HG02973 (cell line): ENCODE data around the gene PCSK2.

Experiments used
- ATAC-seq: cut with Tn5 transposase; IDR thresholded peaks from one replicate; pipeline ENCODE4 v1.9.1; 2021; ENCODE audit warnings: moderate library complexity; ENCODE audit not compliant: unreplicated experiment

The PCSK2 gene

DNA sequence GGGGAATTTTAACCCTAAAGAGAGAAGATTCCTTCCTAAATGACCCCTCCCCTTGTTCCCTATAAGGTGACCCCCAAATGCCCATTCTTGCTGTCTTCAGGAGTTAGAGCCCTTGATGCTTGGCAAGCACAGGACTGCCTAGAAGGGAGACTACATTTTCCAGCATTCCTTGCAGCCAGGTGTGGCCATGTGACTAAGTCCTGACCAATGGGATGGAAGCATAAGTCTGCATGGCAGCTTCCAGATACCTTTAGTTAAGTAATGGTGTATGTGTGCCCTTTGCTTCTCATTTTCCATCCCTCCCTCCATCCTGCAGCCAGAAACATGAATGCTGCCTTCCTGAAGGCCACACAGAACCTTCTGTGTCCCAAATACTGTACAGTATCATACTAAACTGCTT, 298.8 kb downstream of the PCSK2 start:
- peak; percentile 54 for ATAC-seq

DNA sequence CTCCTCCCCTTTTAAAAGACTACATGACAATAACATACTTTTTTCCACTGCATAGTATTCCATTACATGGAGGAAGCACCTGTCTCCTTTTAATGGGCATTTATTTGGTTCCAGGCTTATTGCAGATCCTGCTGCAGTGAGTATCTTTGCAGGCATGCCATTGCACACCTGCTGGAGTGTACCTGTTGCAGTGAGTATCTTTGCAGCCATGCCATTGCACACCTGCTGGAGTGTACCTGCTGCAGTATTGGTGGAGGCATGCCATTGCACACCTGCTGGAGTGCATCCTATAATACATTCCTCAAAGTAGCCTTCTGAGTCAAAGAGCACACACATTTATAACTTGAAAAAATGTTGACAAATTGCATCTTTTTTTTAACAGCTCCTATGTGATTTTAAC, 302.7 kb downstream of the PCSK2 start:
- ATAC-seq = no peak

DNA sequence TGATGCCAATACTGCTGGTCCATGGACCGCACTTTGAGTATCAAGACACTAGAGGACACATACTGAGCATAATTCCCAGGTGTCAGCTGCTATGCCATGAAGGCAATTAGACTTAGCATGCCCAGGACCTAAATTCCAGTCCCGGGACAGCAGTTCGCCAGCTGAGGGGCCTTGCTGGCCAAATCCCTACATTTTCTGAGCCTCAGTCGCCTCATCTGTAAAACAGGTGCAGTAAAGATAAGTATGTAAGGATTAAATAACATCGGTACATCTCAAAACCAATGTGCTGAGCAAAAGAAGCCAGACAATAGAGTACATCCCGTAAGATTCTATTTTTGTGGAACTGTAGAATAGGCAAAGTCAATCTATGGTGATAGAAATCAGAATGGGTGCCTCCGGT, 303.3 kb downstream of the PCSK2 start:
- no peak for ATAC-seq

DNA sequence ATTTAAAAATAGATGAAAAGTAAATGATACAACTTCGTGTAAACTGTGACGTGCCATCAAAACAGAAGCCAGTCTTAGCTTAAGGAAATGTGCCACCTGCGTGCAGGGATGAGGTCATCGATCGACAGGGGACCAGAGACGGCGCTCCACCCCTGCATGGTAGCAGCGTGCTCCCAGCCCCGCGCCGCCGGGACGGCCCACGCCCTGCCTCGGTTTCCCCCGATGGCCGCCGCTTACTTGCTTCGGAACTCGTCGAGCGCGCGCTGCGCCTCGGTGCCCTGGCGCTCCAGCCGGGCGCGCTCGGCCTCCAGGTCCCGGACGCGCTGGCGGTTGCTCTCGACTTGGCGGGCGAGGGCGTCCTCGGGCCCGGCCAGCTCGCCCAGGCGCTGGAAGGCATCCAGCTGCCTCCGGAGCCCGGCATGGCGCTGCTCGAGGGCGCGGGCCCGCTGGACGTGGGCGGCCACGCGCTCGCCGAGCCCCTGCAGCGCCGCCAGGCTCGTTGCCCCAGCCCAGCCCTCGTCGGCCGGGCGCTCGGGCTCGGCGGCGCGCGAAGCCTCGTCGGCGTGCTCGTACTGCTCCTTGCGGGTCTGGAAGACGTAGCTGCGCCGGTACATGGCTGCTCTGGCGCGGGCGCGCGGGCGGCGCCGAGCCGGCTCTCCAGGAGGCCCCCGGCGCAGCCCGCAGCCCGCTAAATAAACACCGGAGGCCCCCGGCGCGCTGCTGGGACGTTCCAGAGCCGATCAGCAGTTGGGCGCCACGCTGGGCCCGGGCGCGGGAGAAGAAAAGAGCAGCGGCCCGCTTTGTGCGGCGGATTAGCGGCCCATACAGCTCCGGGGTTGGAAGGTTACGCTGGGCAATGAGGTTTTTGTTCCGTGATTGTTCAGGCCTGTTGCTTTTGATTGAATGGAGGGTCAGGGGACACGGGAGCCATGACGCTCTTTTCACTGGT, 304.1 kb downstream of the PCSK2 start, which contains the start of gene BFSP1:
Gene BFSP1, minus strand, starts transcription at position 664 of the 949 bp plus-strand sequence. Its CDS starts 50 bp downstream, at position 614.
- ATAC-seq = no peak

DNA sequence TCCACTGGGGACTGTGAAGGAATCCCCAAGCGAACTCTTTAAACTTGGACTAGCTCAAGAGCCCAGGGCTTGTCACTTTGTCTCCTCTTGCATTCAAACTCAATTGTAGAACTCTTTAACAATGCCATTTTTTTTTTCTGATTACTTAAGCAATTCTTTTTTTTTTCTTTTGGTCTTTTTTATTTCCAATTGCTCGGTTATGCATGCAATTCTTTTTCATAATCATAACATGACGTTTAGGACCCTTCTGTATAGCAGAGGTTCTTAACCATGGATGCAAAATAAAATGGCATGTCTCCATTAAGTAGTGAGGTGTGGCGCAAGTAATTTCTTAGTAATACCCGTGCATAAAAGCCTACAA, 304.8 kb downstream of the PCSK2 start:
- ATAC-seq = no peak

DNA sequence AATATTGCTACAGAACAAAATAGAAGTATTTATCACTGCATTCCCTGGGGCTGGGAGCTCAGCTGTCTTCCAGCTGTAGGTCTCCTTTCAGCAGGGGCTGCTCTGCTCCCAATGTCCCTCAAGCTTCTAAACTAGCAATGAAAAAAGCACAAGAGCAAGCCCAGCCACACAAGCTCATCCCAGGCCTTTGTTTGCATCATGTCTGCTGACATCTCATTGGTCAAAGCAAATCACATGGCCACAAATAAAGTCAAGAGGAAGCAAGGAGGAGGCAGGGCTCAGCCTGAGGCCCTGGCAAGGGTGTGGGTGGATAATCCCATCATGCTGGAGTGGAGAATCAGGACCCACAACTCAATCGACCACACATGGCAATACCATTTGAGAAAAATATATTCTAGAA, 306.6 kb downstream of the PCSK2 start:
- ATAC-seq = no peak

DNA sequence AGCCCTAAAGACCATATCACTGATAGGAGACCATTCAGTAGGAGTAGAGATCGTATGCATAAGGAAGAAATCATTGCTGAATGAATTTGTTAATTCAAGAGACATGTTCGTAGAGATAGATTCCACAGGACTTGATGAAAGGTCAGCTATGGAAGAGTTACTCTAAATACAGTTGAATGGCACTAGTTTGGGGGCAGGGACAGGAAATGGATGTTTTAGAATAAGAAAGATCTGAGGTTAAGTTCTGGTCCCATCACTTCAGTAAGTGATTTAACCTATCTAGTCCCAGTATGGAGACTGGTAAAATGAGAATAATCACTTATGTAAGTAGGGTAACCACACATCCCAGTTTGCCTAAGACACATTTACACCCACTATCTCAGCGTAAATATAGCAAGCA, 307.2 kb downstream of the PCSK2 start:
- no peak for ATAC-seq
